Bronchial epithelial cell (primary cell): Measurements from ENCODE around the gene SLC16A4. TPM values are rescaled to one million over a fixed set of nuclear protein-coding genes. Genes with fewer than 3 reads are reported as not detected.
A peak's percentile ranks its signal among the peaks of the same experiment; 100 is the strongest.

Experiments
- DNase-seq: peaks from one replicate; pipeline ENCODE4 v3.0.0-alpha.2; 2010; ENCODE audit warnings: low read depth
- FAIRE-seq: peaks from 2 replicates; lab custom pipeline; 2011; peaks lifted over from hg19 to GRCh38; lab: Jason Lieb, UNC
- H3K27me3 ChIP-seq: 2 replicates; pipeline ENCODE4 v1.5.1; 2011; ENCODE audit warnings: low read length; ENCODE audit not compliant: control insufficient read depth, insufficient read depth
- H3K36me3 ChIP-seq: 2 replicates; pipeline ENCODE4 v1.5.1; 2011; ENCODE audit warnings: low read length; ENCODE audit not compliant: control insufficient read depth, insufficient read depth
- H3K4me3 ChIP-seq: 2 replicates; pipeline ENCODE4 v1.5.1; 2011; ENCODE audit warnings: mild to moderate bottlenecking, low read depth, low read length, control low read depth
- CTCF ChIP-seq: IDR thresholded peaks from 2 replicates; pipeline ENCODE4 v1.5.1; 2011; ENCODE audit warnings: mild to moderate bottlenecking, moderate library complexity, low read length, control low read depth, inconsistent platforms; ENCODE audit not compliant: insufficient read depth, severe bottlenecking
- total RNA-seq: library from RNA; depleted of rRNA; stranded (reverse); fragments of >200 nt; gene quantifications from 2 replicates; pipeline ENCODE4 v1.2.1, GENCODE V29; 2014

The SLC16A4 gene
- total RNA-seq, 1 donor from 2014 or later: 34.2 TPM

DNA sequence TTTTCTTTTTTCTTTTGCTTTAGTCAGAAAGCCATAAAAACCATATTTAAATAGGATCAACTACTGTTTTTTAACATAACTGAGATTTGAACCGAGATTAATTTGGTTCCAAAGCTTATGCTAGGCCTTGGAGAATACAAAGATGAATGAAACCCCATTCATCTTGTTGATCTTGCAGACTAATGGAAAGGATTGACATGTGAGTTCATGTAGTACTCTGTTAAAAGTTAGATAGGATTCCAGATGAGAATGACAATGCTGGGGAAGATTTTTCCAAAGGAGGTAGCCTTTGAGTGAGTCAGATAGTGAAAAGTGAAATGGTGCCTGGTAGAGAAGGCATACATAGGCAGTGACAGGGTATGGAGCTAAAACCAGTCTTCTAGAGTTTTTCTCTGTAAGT is 29.0 kb downstream of the SLC16A4 start:
- no peaks in the 10 kb centered on the region for H3K36me3 ChIP-seq
- no peaks in the 10 kb centered on the region for H3K27me3 ChIP-seq
- no peak for FAIRE-seq
- H3K4me3 ChIP-seq: no peak overlapping the region
- TF ChIP-seq CTCF: no peak
- DNase-seq: no peak

DNA sequence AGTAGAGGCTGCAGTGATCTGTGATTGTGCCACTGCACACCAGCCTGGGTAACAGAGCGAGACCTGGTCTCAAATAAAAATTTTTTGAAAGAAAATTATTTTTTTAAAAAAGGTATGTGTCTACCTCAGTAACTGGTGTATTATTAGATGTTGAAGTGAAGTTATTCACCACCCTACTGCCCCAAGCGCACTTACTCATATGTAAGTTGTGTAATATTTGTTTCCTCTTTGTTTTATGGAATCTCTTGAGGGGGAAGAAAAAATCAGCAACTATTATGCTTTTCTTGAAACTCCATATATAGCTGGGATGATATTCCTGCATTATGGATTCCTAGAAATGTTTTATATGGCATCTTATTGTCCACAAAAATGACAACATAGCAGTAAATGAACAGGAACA is 30.4 kb downstream of the SLC16A4 start:
- Histone ChIP-seq H3K27me3 (no peaks in the 10 kb centered on the region), H3K4me3 (no peak overlapping the region), H3K36me3 (no peaks in the 10 kb centered on the region)
- no peak for TF ChIP-seq CTCF
- FAIRE-seq (no peak), DNase-seq (peak; percentile 36)

DNA sequence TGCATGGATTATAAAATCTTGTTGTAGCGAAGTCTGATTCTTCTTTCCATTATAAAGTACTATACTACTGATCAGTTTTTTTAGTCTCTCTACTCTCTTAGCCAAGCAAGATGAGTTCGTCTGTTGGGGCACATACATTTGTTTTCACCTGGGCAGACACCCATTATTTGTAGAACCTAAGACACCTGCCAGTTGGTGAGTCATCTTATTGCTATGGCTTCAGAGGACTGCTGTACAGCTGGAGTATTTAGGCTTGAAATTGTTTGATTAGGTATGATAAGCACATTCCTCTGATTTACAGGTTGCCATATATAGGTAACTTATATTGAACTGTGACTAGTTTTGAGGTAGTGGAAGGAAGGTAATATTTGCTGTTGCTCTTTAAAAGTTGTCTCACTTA is 34.4 kb downstream of the SLC16A4 start:
- peak; percentile 64 for DNase-seq

GRCh38 chr1:110355321-110355720 is 35.5 kb downstream of the SLC16A4 start:
- DNase-seq (no peak), FAIRE-seq (no peak)
- Histone ChIP-seq H3K4me3 (no peak overlapping the region), H3K36me3 (no peaks in the 10 kb centered on the region), H3K27me3 (no peaks in the 10 kb centered on the region)
- no peak for TF ChIP-seq CTCF

More for the DNA sequence above, 34.4 kb downstream of the SLC16A4 start:
- FAIRE-seq: no peak
- Histone ChIP-seq H3K36me3 (no peaks in the 10 kb centered on the region), H3K27me3 (no peaks in the 10 kb centered on the region), H3K4me3 (no peak overlapping the region)
- no peak for TF ChIP-seq CTCF

DNA sequence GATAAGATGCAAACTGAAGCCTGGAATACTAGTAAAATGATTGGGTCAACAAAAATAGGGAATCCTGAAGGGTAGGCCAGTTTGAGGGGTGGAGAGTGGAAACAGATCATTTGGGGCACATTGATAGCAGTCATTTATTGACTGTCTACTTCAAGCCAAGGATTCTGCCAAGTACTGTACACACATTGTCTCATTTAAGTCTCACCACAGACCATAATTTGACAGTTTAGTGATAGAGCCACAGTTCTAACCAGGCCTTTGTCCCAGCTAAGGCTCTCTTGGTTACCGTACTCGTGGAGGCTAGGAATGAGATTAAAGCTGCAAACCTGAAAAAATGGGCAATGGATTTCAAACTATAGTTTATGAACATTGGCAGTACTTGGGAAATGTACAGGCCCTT is 40.5 kb downstream of the SLC16A4 start:
- no peak for TF ChIP-seq CTCF
- peaks cover 4% of the 10 kb centered on the region for H3K36me3 ChIP-seq
- DNase-seq (no peak), FAIRE-seq (no peak)
- H3K4me3 ChIP-seq: no peak overlapping the region
- H3K27me3 ChIP-seq: no peaks in the 10 kb centered on the region

GRCh38 chr1:110348771-110349170 is 42.1 kb downstream of the SLC16A4 start:
- Histone ChIP-seq H3K36me3 (peaks cover 4% of the 10 kb centered on the region), H3K27me3 (no peaks in the 10 kb centered on the region), H3K4me3 (no peak overlapping the region)
- TF ChIP-seq CTCF: no peak
- no peak for FAIRE-seq
- no peak for DNase-seq
